NCI-H1694 treated with DMSO at 0.1 percent for 48 hours (cell line): ENCODE results near the gene ALPP.
"Not testable (repeated sequence)": the region's sequence is repeated elsewhere in the genome, so short reads cannot be mapped to it uniquely, and the experiment has no call there.

Experiments used
- DNase-seq: peaks from one replicate; lab custom pipeline; 2025; lab: John Stamatoyannopoulos, UW

ALPP gene

DNA sequence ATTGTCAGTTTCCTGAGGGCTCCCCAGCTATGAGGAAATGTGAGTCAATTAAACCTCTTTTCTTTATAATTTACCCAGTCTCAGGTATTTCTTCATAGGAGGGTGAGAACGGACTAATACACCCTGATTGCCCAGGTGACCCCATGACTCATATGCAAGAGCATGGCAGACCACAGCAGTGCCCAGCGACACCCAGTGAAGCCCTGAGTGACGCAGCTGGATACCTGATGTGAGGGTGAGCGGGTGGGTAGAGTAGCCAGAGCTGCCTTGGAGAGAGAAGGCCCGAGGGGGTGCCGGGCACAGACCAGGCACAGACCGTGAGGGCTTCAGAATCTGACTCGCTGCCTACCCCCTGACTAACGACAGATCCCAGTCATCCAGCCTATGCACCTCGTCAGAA is 43.5 kb downstream of the ALPP start:
- no peak for DNase-seq

DNA sequence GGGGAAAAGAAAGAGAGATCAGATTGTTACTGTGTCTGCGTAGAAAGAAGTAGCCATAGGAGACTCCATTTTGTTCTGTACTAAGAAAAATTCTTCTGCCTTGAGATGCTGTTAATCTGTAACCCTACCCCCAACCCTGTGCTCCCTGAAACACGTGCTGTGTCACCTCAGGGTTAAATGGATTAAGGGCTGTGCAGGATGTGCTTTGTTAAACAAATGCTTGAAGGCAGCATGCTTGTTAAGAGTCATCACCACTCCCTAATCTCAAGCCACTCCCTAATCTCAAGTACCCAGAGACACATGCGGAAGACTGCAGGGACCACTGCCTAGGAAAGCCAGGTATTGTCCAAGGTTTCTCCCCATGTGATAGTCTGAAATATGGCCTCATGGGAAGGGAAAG is 44.4 kb downstream of the ALPP start:
- not testable (repeated sequence) for DNase-seq

DNA sequence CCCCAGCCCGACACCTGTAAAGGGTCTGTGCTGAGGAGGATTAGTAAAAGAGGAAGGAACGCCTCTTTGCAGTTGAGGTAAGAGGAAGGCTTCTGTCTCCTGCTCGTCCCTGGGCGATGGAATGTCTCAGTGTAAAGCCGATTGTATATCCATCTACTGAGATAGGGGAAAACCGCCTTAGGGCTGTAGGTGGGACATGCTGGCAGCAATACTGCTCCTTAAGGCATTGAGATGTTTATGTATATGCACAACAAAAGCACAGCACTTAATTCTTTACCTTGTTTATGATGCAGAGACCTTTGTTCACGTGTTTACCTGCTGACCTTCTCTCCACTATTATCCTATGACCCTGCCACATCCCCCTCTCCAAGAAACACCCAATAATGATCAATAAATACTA is 44.9 kb downstream of the ALPP start:
- DNase-seq: not testable (repeated sequence)

DNA sequence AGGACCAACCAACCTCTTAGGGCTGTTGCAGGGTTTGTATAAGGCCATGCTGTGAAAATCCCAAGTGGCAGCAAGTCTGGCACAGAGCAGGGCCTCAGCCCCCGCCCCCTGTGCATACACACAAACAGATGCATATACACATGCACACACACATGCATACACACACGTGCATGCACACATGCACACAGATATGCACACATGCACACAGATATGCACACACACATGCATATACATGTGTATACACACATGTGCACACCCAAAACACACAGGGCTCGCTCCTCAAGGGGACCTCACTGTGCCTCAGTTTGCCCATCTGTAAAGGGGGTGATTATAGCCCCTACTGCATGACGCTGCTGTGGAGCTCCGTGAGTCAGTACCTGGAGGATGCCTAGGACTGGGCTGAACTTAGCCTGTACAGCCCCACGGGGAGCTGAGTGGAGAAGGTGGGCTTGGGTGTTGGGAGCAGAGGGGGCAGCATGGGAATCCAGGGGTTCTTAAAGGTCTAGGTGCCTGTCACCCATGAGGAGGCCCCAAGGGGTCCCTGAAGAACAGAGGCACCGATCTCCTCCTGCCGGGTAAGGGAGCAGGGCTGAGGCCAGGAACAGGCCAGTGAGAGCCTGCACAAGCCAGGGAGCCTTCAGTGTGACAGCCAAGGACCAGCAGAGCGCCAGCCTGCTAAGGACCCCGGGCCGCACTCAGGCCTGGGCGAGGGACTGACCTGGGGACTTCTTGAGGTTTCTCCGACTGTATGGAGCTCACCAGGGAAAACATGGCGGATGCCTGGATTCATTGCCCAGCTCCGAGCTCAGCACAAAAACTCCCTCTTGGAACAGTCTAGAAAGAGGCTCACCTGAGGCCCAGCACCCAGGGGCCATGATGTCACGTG is 53.4 kb downstream of the ALPP start:
- no peak for DNase-seq
